GM13976 (cell line): ENCODE results near the gene YY1.
"Not testable (repeated sequence)": the region's sequence is repeated elsewhere in the genome, so short reads cannot be mapped to it uniquely, and the experiment has no call there.

Experiments used
- DNase-seq: peaks from one replicate; pipeline ENCODE4 v3.0.0; 2012; ENCODE audit warnings: low spot score
- CTCF ChIP-seq: IDR thresholded peaks from 2 replicates; pipeline ENCODE4 v1.5.1; 2012; ENCODE audit warnings: borderline replicate concordance, mild to moderate bottlenecking; ENCODE audit not compliant: insufficient read depth; ENCODE audit errors: extremely low read depth, missing control alignments, control extremely low read depth
- in situ Hi-C: fragments of 300-500 bp; cut with MboI; formaldehyde crosslinking; loops from one replicate; pipeline ENCODE4 v1.12.0; 2022; ENCODE audit warnings: low sequenced_read_pairs, mixed read lengths, inconsistent platforms; ENCODE audit not compliant: unreplicated experiment

YY1 gene

GRCh38 chr14:100309028-100309737, 70.2 kb downstream of the YY1 start:
- in situ Hi-C loops, result no loop called here
- TF ChIP-seq CTCF, result no peak
- no peak for DNase-seq

- in situ Hi-C loops, DNase-seq: not testable (repeated sequence)
Measured at GRCh38 chr14:100312110-100312876, 73.3 kb downstream of the YY1 start.

- no peak for TF ChIP-seq CTCF
Measured at GRCh38 chr14:100312877-100313400, 74.0 kb downstream of the YY1 start.

GRCh38 chr14:100313464-100314230, 74.7 kb downstream of the YY1 start:
- no peak for DNase-seq
- in situ Hi-C loops, result no loop called here
- TF ChIP-seq CTCF, result no peak

More at GRCh38 chr14:100312877-100313400, 74.0 kb downstream of the YY1 start:
- in situ Hi-C loops, result no loop called here
- no peak for DNase-seq

GRCh38 chr14:100314724-100315123, 75.8 kb downstream of the YY1 start:
- DNase-seq, result no peak
- in situ Hi-C loops, result no loop called here
- TF ChIP-seq CTCF, result no peak

- in situ Hi-C loops, result no loop called here
- DNase-seq, result no peak
- no peak for TF ChIP-seq CTCF
Measured at GRCh38 chr14:100317389-100317788, 78.4 kb downstream of the YY1 start.
